DMS53 treated with DMSO at 0.1 percent for 48 hours (cell line): ENCODE results near the gene LPCAT4.

Experiments
- DNase-seq: peaks from one replicate; lab custom pipeline; 2025; ENCODE audit not compliant: unreplicated experiment; lab: John Stamatoyannopoulos, UW

The LPCAT4 gene

GRCh38 chr15:34337557-34338306 lies 29.3 kb downstream of the LPCAT4 start, which contains the start of gene SLC12A6:
Gene SLC12A6, minus strand, starts transcription at chr15:34337781. Its CDS starts 1,101 bp downstream, at chr15:34336680.
- DNase-seq, result peak; percentile 79

DNA sequence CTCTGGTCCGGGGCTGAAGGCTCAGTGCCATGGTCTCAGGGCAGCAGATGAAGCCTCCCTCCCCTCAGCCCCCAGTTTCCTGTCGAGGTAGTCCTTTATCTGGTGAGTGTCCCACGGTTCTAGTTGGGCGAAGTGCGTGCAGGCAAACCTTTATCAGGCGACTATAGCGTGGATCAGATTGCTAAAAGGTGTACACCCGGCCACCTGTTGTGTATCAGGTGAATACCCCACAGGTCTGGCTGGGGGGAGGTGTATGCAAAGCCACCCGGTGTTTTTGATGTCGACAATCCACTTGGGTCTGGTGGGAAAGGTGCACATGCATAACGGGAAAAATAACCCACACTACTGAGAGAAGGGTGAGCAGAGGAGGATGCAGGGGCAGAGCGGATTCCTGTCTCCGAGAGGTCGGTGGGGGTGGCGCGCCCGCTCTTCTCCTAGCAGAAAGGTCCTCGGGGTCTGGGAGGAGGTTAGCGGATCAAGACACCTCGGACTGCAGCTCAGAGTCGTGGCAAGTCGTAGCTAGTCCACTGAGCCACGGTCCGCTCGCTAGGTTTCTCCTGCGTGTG lies 29.9 kb downstream of the LPCAT4 start:
- no peak for DNase-seq

DNA sequence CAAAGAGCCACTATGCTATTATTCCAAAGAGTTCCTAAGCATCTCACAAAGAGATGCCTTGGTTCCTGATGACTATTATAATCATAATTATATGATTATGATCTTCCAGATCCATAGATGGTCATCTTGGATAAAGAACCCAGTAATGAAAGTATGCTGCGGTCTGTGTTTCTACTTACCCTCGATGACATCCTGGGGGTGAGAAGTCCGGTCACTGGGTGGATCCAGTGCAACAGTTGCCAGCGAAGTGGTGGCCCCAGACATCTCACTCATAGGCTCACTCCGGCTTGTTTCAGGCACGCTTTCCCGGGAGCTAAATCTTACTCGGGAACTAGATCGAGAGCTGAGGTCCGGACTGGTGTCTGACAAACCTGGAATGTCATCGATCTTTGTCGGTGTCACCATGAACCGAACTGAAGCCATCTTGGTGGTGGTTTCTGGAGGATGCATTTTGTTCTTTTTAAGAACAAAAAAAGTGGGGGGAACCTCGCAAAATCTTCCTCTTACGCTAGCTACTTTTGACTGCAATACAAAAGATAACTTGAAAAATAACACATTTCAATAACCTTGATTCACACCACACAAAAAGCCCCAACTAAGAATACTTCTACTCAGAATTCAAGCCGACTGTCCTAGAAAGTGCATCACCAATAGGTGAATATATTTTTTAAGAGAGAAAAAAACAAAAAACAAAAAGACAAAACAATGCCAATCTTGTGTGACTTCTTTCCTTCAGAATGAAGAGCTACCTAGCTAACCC lies 30.6 kb downstream of the LPCAT4 start:
- DNase-seq, result no peak

DNA sequence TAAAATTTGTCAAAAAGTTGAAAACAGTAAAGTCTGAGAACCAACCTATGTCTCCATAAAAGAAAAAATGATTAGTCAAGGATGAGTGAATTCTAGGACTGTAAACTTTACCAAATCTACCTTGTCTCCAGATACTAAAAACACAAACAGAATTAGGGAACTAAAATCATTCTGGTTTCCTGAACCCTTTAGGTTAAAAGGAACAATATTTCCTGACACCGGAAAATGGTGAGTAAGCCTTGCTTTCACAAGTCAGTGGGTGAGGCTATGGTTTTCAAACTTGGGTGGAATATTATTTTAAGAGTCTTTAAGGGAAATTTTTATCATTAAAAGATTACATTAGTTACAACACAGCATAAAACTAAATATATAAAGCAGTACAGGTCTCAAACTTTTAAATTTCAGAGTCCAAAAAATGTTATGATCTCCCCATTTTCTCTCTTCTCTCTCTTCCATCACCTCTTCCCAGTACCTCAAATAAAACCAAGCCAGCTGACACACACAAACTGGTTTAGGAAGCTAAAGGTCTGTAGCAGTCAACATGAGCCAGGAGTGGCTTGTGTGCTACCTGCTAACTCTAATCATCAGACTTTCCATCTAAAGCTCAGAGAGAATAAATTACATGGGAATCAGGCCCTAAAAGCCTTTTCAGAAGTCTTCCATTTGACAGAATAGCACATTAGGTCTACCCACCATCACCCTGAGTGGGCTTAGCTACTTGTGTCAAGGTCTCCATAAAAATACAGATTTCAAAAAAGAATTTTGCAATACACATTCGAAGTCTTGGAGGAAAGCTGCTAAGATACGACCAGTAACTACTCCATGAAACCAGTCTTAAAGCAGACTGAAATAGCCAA lies 31.6 kb downstream of the LPCAT4 start:
- DNase-seq, result no peak

DNA sequence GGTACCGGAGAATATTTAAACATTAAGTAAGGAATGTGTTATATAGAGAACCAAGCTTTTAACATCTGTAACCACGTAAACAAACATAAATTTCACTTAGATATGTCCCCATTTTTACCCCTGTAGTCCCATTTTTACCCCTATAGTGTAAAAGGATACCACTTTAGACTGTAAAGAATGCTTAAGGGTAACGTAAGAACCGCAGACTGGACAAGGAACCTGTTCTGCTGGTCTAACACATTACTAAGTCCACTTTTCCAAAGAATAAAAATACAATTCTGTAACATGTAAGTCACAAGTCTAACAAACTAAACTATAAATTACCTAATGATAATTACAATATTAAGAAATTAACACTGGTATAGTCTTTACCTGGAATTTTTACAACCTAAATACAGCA lies 32.3 kb downstream of the LPCAT4 start:
- DNase-seq, result no peak

DNA sequence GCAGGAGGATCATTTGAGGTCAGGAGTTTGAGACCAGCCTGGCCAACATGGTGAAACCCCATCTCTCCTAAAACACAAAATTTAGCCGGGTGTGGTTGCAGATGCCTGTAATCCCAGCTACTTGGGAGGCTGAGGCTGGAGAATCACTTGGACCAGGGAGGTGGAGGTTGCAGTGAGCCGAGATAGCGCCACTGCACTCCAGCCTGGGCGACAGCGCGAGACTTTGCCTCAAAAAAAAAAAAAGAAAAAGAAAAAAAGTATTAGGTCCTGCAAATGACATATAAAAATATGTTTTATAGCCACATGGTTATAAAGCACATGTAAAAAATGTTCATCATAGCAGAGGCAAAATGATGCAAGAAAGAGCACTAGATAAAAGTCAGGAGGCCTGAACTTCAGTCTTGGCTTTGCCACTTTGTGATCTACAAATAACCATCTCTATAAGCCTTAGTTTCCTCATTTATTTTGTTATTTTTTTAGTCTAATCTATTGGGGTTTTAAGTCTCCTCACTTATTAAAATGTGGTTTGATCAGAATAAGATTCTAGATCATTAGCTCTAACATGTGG lies 34.4 kb downstream of the LPCAT4 start:
- DNase-seq, result no peak

DNA sequence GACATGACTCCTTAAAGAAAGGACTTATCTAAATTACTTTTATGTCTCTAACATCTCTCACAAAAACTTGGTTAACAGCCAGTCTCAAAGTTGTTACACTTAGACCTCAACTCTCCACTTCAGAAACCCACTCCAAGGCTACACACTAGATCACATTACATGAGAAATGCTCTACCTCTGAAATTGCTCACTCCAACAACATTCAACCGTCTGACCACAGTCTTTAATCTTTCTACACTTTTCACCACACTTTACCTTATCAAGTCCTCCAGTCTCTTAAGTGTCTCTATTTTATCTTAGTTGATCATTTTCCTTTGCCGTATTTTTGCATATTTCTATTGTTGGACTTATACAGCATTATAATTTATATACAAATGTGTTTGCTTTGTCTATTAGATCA lies 35.2 kb downstream of the LPCAT4 start:
- DNase-seq, result no peak

- no peak for DNase-seq
Observed at GRCh38 chr15:34330279-34330678, 36.7 kb downstream of the LPCAT4 start.

DNA sequence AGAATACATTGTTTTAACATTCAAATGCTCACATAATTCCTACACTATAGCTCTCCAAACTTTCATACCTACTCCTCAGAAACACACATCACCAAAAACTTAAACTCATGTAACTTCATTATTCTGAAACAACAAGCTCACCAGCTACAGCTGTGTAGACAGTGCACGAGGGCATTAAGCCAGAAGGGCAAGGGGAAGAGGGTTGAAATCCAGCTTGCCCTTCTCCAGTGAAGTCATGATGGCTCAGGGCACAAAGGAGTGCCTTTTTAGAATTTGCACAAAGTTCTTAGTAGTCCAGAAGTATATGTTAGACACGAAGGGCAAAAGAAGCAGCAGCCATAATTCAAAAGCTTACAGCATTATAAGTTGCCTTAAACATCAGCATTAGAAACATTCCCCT lies 38.0 kb downstream of the LPCAT4 start:
- DNase-seq, result no peak

GRCh38 chr15:34327906-34328305 lies 39.1 kb downstream of the LPCAT4 start:
- no peak for DNase-seq

DNA sequence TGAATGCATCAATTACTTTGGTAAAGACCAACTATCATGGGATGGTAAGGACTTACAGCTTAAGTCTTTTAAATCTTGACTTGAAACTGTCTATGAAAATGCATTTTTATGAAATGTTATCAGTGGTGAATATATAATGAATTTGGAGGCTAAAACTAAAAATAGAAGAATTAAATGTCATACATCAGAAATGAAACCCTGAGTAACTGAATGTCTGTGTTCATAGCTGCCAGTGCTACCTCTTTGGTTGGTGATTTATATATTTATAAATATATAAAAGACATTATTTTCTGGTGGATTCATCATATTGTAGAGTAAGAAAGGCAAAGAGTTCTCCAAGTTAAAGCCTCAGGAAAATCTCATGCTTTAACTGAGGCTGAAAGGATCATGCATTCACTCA lies 41.6 kb downstream of the LPCAT4 start:
- DNase-seq, result no peak

DNA sequence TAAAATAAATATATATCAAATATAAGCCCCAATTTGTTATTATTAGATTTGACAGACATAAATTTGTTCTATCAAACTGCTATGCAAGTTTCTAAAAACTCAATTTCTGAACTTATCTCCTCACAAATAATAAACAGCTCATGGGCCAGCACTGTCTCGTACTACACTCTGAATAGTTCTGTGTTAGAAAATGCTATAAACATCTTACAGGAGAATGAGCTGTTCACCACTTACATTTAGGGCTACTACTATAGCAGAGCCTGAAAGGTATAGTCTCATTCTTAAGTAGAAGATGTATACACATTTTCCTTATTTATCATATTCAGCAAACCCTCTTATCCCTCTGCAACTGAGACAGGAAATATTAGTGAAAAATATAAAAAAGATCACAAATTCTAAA lies 42.1 kb downstream of the LPCAT4 start:
- no peak for DNase-seq

DNA sequence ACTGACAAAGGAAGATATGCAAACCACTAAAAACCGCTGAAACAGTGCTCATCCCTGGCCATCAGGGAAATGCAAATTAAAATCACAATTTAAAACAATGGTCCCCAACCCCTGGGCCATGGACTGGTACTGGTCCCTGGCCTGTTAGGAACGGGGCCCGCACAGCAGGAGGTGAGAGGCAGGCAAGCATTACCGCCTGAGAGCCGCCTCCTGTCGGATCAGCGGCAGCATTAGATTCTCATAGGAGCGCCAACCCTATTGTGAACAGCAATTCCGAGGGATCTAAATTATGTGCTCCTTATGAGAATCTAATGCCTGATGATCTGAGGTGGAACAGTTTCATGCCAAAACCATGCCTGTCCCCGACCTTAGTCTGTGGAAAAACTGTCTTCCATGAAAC lies 43.8 kb downstream of the LPCAT4 start:
- no peak for DNase-seq

GRCh38 chr15:34318277-34319079 lies 48.5 kb downstream of the LPCAT4 start:
- DNase-seq, result peak; percentile 47

DNA sequence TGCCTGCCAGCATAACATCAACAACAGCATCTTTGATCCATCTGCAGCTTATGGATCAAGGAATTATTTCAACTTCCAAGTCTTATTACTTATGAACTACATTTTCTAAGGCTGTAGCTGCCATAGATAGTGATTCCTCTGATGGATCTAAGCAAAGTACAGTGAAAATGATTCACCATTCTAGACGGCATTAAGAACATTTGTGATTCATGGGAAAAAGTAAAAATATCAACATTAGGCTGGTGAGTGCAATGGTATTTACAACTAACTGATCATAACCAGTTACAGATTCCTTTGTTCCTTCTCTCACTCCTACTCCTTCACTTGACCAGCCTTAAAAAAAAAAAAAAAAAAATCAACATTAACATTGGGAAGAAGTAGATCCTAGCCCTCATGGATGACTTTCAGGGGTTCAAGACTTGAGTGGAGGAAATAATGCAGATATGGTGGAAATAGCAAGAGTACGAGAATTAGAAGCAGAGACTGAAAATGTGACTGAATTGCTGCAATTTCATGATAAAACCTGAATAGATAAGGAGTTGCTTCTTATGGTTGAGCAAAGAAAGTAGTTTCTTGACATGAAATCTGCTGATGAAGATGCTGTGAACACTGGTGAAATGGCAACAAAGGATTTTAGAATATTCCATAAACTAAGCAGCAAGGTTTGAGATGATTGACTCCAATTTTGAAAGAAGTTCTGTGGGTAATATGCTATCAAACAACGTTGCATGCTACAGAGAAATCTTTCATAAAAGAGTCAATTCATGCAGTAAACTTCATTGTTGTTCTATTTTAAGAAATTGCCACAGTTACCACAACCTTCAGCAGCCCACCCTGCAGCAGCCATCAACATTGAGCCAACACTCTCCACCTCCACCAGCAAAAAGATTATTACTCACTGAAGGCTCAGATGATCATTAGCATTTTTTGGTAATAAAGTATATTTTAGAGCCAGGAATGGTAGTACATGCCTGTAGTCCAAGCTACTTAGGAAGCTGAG lies 52.2 kb downstream of the LPCAT4 start:
- no peak for DNase-seq

- no peak for DNase-seq
Observed at GRCh38 chr15:34311563-34311962, 55.4 kb downstream of the LPCAT4 start.
